NCI-H187 (cell line): ENCODE data around the gene PTH2R.
"Not testable (repeated sequence)": the region's sequence is repeated elsewhere in the genome, so short reads cannot be mapped to it uniquely, and the experiment has no call there.

ENCODE experiments used
- DNase-seq, 2 experiments: peaks; one replicate each; lab custom pipeline; 2025; lab: John Stamatoyannopoulos, UW

PTH2R gene, protein sequence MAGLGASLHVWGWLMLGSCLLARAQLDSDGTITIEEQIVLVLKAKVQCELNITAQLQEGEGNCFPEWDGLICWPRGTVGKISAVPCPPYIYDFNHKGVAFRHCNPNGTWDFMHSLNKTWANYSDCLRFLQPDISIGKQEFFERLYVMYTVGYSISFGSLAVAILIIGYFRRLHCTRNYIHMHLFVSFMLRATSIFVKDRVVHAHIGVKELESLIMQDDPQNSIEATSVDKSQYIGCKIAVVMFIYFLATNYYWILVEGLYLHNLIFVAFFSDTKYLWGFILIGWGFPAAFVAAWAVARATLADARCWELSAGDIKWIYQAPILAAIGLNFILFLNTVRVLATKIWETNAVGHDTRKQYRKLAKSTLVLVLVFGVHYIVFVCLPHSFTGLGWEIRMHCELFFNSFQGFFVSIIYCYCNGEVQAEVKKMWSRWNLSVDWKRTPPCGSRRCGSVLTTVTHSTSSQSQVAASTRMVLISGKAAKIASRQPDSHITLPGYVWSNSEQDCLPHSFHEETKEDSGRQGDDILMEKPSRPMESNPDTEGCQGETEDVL

DNA sequence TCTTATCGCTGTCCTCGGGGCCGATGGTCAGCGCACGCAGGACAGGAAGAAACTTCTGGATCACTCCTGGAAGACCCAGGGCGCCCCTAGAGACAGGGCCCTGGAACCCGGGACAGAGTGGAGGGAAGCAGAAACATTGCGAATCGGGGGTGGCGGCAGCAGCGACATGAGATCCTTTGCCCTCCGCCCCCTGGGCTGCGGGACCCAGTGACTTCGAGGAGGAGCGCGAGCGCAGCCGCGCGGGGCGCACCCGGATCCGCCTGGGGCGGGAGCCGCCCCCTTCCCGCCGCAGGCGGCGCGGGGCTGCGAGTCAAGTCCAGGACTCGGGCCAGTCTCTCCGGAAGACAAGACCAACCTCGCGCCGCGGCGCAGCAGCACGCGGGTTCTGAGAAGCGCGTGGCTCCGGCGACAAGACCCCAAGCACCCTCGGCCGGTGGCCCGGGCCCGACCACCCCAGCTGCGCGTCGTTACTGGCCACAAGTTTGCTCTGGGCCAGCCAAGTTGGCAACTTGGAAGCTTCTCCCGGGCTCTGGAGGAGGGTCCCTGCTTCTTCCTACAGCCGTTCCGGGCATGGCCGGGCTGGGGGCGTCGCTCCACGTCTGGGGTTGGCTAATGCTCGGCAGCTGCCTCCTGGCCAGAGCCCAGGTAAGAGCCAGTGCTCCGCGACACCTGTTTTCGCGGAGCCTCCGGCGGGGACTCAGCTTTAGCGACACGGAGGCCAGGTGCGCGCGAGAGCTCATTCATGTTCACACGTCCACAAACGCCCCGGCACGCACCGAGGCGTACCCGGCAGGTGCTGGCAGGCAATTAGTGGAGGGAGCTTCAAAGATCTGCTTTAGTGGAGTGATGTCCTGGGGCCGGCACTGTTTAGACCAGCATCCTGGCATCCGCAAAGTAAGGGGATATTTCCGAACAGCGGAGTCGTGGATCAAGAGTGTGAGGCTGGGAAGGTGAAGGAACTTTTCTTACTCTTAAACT is at the start of gene PTH2R:
TSS of gene PTH2R (plus strand) at position 319 of the 978 bp plus-strand sequence. CDS start at position 571, 252 bp downstream.
- DNase-seq, result no peak

DNA sequence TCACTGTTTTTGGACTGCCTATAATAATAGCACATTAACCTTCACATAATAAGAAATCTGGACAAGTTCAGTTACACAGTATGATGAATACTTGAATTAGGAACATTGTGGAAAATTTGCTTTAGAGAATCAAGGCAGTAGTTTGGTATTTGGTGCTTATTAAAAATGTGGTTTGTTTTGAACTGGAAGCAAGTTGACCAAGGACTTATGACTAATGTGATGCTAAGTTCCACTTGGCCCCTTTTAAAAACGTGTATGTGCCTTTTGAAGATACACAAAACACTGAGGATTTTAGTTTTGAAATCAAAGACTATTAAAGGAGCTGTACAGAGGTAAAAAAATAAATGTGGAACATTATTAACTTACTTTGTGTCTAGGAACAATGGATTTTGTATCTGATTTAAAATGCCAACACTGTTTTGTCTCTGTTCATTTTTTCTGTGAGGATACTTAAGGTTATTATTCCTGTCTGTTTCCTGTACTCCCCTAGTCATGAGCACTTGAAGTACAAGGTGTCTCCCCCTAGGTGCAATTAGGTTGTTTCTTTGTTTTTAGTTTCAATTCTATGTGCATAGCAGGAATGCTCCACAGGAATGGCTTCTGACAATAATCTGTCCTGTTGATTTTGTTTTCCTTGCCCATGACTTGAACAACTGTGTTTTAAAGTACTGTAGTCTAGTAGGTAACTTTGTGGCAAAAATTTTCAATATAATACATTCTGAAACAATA is 49.6 kb upstream of the PTH2R start:
- DNase-seq, result no peak

DNA sequence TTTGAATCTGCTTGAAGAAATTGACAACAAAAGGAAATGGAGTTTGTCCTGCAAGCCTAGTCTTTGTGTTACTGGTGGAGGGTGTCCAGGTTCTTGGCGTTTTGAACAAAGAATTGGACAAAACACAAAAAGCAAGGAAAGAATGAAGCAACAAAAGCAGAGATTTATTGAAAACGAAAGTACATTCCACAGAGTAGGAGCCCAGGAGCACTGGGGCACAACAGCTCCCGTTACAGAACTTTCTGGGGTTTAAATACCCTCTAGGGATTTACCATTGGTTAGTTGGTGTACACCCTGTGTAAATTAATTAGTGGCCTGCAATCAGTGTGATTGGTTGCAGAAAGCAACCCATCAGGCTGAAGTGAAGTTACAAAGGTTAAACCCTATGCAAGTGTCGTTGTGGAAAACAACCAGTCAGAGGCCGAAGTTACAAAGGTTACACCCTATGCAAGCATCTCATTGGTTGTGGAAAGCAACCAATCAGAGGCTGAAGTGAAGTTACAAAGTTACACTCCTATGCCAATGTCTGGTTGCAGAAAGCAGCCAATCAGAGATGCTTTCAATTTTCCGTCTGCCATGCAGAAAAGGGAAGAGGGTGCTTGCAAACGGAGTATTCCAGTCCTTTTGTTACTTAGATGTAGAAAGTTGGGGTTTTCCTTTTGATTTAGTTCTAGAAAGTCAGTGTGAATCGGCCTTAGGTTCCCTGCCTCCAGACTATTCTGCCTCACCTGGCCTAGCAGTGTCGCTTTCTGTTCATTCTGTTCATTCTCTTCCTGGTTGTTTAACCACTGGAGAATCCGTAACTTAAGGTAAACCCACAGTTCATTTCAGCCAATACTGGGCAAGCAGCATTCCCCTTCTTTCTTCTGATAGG is 47.6 kb upstream of the PTH2R start:
- DNase-seq, result no peak

DNA sequence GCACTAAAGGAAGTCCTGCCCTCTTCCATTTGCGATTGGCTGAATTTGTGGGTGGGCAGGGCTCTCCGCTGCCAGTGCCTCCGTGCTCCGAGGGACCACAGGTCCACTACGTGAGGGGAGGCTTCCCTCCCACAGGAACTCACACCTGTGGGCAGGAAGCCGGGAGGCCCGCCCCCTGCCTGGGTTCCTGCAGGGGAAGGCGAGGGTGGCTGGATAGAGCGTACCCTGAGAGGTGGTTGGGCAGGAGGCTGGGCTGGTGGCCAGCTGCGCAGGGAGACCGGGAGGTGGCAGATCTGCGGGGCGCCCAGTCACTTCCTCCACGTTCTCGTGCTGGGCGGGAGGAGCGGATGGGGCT is 47.0 kb upstream of the PTH2R start:
- no peak for DNase-seq

DNA sequence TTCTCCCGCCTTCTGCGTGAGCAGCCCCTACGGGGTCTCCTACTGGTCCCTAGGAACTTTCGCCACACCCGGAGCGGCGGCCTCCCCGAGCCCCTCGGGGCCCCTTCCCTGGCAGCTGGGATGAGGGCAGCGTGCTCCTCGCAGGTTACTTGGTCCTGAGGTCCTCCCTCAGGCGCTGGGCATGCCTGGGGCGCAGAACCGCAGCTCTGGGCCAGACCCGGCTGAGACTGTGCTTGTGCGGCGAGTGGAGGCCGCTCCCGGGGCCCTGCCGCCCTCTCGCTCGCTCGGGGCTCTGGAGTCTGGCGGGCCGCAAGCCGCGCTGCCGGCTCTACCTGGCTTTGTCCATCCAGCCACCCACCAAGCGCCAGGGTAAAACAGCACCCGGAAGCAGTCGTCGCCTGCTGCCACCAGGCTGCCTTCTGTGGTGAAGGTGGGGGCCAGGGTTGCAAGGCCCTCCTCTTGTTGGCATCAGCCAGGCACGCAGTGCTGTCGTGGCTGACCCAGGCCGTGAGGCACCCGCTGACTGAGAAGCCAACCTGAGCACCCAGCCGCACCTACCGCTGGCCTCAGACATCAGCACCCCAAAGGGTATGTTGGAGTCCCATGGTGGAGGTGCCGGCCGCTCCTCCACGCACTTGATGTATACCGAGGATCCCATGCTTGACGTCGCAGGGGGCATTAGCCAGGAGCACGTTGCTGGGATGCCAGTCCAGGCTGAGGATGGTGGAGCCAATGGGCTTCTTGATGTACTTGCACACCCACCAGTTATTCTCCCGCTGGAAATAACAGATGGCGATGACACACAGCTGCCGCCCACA is 46.1 kb upstream of the PTH2R start:
- DNase-seq, result no peak

DNA sequence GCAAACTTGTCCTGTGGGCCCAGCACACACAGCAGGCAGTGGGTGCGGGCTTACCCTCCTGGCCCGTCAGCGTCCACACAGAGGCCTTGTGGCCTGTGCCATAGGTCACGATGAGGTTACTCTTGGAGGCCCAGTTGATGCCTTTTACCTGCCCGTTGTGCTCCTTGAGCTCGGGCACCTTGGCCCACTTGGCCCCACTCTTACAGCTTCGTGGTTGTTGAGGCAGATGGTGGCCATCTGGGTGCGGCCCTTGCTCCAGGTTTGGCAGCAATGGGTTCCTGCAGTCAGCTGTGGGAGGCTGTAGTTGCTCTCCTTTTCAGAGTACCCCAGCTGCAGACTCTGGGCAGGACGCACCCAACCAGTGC is 45.5 kb upstream of the PTH2R start:
- DNase-seq, result no peak

DNA sequence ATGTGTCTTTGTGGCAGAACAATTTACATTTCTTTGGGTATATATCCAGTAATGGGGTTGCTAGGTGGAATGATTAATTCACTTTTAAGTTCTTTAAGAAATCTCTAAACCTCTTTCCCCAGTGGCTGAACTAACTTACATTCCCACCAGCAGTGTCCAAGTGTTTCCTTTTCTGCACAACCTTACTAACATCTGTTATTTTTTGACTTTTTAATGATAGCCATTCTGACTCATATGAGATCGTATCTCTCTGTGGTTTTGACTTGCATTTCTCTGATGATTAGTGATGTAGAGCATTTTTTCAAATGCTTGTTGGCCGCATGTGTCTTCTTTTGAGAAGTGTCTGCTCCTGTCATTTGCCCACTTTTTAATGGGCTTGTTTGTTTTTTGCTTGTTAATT is 43.1 kb upstream of the PTH2R start:
- no peak for DNase-seq

DNA sequence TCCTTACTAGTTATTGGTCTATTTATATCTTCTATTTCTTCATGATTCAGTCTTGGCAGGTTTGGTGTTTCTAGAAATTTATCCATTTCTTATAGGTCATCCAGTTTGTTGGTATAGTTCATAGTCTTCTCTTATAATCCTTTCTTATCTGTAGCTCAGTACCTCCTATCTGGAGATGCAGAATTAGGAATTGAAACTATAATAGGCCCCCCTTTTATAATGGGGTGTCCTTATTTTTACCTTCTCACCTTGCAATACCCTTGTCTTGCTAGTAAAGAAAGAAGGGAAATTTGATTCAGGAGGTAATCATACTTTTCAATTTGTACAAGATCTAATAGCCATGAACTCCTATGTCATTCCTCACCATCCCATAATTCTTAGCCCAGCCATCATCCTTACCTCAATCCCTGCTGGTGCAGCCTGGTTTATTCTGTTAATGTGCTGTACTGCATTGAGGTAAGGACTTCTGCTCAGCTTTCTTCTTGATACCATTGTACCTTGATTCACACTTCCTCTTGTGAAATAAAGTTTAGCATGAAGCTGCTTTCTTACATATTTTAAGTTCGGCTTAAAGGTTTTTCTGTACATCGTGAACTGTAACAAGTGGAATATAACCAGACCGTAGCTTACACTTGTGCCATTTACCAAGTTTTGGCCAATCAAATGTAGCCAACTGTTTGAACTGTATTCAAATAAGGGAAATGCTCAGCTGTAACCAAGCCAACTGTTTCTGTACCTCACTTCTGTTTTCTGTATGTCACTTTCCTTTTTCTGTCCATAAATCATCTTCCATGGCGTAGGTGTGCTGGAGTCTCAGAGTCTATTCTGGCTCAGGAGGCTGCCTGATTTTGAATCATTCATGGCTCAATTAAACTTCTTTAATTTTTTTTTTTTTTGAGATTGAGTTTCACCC is 40.1 kb upstream of the PTH2R start:
- no peak for DNase-seq

DNA sequence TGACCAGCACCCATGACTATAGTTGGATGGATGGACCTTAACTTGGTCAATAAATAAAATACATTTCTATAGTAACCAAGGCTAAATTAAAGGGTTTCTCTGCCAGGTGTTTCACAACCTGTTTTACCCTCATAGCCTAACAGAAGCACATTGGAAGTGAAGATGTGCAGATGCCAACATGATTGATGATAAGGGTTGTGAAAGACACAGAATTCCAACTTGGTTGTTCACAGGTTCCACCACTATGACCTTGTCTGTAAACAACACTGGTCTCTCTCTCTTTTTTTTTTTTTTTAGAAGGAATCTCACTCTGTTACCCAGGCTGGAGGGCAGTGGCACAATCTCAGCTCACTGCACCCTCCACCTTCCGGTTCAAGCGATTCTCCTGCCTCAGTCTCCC is 37.5 kb upstream of the PTH2R start:
- DNase-seq, result no peak

DNA sequence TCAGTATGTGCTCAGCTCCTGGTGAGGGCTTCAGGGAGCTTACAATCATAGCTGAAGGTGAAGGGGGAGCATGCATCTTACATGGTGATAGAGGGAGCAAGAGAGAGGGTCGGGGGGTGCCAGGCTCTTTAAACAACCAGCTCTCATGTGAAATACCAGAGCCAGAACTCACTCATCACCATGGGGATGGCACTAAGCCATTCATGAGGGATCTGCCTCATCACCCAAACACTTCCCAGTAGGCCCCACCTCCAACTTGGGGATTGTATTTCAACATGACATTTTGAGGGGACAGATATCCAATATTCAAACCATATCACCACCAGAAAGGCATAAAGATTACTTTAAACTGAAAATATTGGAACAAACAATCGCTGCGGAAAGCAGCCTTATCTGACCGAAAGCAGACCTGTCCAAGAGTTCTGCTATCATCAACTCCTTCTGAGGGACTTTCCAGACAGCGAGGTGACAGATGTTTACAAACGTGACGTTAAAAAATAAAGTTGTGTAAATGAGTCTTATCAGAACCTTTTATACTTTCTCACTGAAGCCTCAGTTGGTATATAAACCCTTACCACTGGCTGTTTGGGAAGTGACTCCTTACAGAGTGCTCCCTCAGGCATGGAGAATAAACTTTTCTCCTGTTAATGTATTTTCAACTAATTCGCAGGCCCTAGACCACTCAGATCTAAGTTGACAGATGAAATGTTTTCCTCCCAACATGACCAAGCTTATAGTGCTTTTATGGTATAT is 35.5 kb upstream of the PTH2R start:
- no peak for DNase-seq

DNA sequence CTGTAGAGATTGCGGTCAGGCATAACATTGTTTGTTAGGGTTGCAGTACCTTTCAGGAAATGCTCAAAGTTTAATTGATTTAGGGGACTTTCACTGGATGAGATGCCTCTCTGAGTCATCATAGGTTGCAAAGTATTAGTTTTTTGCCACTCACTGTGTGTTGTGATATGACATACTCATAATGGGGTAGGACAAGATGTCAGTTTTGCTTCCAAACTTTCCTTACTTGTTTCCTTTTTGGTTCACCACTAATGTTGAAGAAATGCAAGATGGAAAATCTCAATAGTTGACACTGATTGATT is 35.0 kb upstream of the PTH2R start:
- DNase-seq, result no peak

DNA sequence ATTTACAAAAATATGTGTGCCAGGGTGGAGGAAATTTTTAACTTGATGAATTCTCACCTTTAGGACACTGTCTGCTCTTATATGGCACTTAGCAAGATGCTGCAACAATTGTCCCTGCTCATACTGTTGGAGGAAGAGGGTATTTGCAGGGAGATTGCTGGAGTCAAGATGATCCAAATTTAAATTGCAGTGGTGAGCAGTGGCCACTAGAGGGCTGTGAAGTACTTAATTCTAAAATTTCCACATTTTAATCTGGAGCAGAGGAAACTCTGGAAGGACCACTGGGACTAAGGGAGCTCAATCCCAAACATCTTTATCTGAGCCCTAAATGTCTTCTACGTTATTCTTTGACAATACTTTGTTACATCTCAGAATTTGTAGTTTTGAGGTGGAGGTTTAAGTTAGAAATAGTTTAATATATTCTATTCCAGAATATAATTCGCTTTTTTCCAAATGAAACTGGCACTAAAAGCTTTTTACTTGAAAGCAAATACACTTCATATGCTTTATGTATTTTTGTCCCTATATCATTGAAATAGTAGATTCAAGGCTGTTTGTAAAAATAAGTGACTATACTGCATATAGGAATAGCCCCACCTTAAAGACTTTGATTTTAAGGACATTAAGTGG is 33.0 kb upstream of the PTH2R start:
- DNase-seq, result peak in 1 of 2 experiments; percentile 1

DNA sequence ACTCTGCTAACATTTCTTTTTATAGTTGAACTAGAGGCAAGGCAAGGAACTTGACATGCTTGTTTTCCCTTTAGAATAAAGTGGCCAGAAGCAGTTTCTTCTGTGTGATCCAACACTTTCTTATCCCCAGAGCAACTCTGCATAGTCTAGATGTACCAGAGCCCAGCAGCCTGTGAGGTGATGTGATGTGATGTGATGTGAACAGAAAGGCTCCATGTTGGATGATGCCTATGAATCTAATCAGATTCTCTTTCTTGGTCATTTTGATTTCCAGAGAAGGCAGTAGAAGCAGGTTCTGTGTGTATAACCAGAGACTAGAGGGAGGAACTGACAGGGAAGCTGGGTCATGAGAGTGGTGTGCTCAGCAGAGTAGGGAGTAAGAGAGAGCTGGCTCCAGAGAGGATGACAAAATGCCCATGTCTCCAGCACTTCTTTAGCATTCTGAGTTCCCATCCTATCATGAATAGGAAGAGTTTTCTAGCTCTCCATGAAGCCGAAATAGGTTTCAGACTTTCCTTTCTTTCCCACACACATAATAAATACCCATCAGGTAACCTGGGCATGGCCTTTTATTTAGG is 31.0 kb upstream of the PTH2R start:
- no peak for DNase-seq

DNA sequence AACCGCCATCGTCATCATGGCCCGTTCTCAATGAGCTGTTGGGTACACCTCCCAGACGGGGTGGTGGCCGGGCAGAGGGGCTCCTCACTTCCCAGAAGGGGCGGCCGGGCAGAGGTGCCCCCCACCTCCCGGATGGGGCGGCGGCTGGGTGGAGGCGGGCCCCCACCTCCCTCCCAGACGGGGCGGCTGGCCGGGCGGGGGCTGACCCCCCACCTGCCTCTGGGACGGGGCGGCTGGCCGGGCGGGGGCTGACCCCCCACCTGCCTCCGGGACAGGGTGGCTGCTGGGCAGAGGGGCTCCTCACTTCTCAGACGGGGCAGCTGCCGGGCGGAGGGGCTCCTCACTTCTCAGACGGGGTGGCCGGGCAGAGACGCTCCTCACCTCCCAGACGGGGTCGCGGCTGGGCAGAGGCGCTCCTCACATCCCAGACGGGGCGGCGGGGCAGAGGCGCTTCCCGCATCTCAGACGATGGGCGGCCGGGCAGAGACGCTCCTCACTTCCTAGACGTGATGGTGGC is 29.2 kb upstream of the PTH2R start:
- not testable (repeated sequence) for DNase-seq

DNA sequence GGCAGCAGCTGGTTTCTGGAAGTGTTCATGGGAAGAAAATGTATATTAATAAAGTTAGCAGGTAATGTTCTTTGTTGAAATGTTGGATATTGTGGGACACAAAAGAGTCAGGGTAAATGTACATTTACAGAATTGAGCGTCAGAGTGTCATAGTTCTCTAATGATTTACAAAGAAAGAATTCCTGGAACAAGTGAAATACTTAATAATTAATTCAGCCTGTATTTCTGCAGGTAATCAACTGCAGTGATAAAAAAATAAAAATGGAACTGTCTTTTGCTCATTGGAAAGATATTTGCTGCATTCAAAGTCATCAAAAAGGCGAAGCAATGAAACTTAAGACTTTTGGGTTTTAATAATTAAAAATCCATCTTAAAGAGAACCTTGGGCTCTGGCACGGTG is 27.4 kb upstream of the PTH2R start:
- no peak for DNase-seq

DNA sequence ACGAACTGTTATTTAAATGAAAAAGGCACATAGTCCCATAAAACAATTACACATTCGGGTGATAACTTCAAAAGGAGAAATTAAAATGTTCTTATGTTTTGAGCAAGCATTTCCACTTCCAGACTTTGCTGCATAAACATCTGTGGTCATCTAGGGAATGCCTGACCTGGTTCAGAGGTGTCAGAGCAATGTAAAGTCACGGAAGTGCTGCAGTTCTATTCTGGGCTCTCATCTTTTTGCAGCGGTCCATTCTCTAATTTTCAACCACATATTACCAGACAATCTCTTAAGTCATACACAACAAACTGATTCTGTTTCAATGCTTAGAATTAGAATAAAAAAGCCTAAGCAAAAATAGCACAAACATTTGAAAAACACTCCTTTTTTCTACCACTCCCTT is 22.0 kb upstream of the PTH2R start:
- DNase-seq, result no peak

DNA sequence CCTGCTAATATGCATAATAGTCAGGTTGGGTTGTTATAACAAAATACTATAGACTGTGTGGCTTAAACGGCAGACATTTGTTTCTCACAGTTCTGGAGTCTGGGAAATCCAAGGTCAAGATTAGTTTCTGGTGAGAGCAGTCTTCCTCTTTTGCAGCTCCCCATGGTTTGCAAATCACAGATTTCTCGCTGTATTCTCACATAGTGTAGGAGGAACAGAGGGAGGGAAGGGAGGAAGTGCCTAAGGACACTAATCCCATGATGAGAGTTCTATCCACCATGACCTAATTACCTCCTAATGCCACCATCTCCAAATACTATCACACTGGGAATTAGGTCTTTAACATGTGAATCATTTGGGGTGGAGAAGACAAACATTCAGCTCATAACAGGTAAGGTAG is 20.1 kb upstream of the PTH2R start:
- no peak for DNase-seq

DNA sequence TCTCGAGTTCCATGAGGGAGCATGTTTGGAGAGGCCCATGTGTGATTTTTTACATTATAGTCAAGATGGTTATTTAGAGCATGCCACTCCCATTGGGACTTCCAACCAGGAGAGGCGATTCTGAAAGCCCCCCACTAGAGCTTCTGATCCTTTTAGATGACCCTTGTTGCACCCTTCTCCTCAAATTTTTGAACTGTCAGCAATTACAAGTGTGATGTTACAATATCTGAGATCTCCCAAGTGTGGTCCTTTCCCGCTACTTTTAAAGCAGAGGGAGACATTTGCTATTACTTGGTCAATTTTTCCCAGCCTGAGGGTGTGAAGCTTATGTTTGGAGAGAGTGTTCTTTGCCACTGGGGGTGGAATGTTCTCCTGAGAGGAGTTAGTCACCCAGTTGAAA is 16.7 kb upstream of the PTH2R start:
- no peak for DNase-seq
